Neural progenitor cell (in vitro differentiated cells): ENCODE results near the gene INMT. TPM values are rescaled to one million over a fixed set of nuclear protein-coding genes. Genes with fewer than 3 reads are reported as not detected.

ENCODE experiments used
- DNase-seq: peaks from one replicate; pipeline ENCODE4 v3.0.0-alpha.2; 2016; ENCODE audit warnings: low spot score
- H2AFZ ChIP-seq: fragments of 200-600 bp; sonication (generic); replicated peaks from 2 replicates; pipeline ENCODE4 v1.6.1; 2016; ENCODE audit warnings: antibody characterized with exemption
- H3F3A ChIP-seq: fragments of 200-600 bp; sonication (generic); 2 replicates; pipeline ENCODE4 v1.6.1; 2016; ENCODE audit warnings: antibody characterized with exemption, low read depth
- H3K27ac ChIP-seq: fragments of 200-600 bp; sonication (generic); 2 replicates; pipeline ENCODE4 v1.5.1; 2016; ENCODE audit warnings: mild to moderate bottlenecking
- H3K27me3 ChIP-seq: fragments of 200-600 bp; sonication (generic); 2 replicates; pipeline ENCODE4 v1.6.1; 2016; ENCODE audit warnings: mild to moderate bottlenecking, moderate library complexity
- H3K36me3 ChIP-seq: fragments of 200-600 bp; sonication (generic); 2 replicates; pipeline ENCODE4 v1.5.1; 2016
- H3K4me1 ChIP-seq: fragments of 200-600 bp; sonication (generic); 2 replicates; pipeline ENCODE4 v1.6.1; 2016; ENCODE audit warnings: mixed run types
- H3K4me2 ChIP-seq: fragments of 200-600 bp; sonication (generic); 2 replicates; pipeline ENCODE4 v1.6.1; 2016
- H3K4me3 ChIP-seq: fragments of 200-600 bp; sonication (generic); 2 replicates; pipeline ENCODE4 v1.5.1; 2016
- H3K79me2 ChIP-seq: fragments of 200-600 bp; sonication (generic); 2 replicates; pipeline ENCODE4 v1.6.1; 2016; ENCODE audit warnings: low read depth
- H3K9ac ChIP-seq: fragments of 200-600 bp; sonication (generic); 2 replicates; pipeline ENCODE4 v1.6.1; 2016
- H3K9me3 ChIP-seq: fragments of 200-600 bp; sonication (generic); 2 replicates; pipeline ENCODE4 v1.5.1; 2016; ENCODE audit warnings: low read depth
- H4K20me1 ChIP-seq: fragments of 200-600 bp; sonication (generic); 2 replicates; pipeline ENCODE4 v1.6.1; 2016; ENCODE audit warnings: low read depth
- H3K27ac Mint-ChIP-seq: 3 replicates; pipeline ENCODE4 v1.8.0; 2021; ENCODE audit warnings: mixed read lengths
- H3K27me3 Mint-ChIP-seq: 2 replicates; pipeline ENCODE4 v1.8.0; 2022; ENCODE audit warnings: low read depth, mild to moderate bottlenecking, inconsistent platforms, moderate library complexity, mixed read lengths; ENCODE audit not compliant: insufficient read depth
- H3K36me3 Mint-ChIP-seq: 3 replicates; pipeline ENCODE4 v1.8.0; 2021; ENCODE audit warnings: mixed read lengths
- H3K4me1 Mint-ChIP-seq: 3 replicates; pipeline ENCODE4 v1.8.0; 2021; ENCODE audit warnings: mixed read lengths
- H3K4me3 Mint-ChIP-seq: 3 replicates; pipeline ENCODE4 v1.8.0; 2021; ENCODE audit warnings: mild to moderate bottlenecking, moderate library complexity, mixed read lengths
- H3K9me3 Mint-ChIP-seq: 3 replicates; pipeline ENCODE4 v1.8.0; 2020; ENCODE audit warnings: mixed read lengths
- EZH2 ChIP-seq: fragments of 200-600 bp; sonication (generic); IDR thresholded peaks from 2 replicates; pipeline ENCODE4 v1.6.1; 2017; ENCODE audit warnings: antibody characterized with exemption, mild to moderate bottlenecking, moderate library complexity
- EZH2phosphoT487 ChIP-seq: fragments of 200-600 bp; sonication (generic); IDR thresholded peaks from 2 replicates; pipeline ENCODE4 v1.6.1; 2017; ENCODE audit warnings: antibody characterized with exemption
- total RNA-seq: library from RNA; depleted of rRNA; stranded (reverse); fragments of >200 nt; gene quantifications from 2 replicates; pipeline ENCODE4 v1.2.3, GENCODE V29; 2015; ENCODE audit warnings: low replicate concordance
- TF ChIP-seq, protein P1 (sequence below): fragments of 200-600 bp; sonication (generic); IDR thresholded peaks from 2 replicates; pipeline ENCODE4 v1.5.1; 2017; ENCODE audit warnings: antibody characterized with exemption, mild to moderate bottlenecking

The INMT gene
- total RNA-seq, 1 donor from 2014 or later = 5.0 TPM

DNA sequence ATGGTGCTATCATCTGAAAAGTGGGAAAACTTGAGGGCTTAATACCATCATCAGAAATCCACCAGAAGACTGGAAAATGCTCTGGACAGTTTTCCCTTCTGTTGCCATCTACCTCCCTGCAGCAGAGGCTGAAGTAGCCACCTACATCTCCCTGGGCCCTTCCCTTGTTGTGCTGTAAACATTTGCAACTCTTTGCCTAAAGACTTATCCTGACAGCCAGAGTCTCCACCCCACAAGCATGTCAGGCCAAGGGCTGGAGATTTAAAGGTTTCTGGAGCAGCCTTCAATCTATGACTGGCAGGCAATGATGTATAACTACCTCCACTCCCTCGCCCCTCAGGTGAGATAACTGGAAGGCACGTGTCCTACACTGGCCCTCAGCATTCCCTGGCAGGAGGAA lies 29.7 kb upstream of the INMT start:
- peaks cover 13% of the 10 kb centered on the region for H3F3A ChIP-seq
- no peak overlapping the region for H3K27ac Mint-ChIP-seq
- no peaks in the 10 kb centered on the region for H4K20me1 ChIP-seq
- H3K4me1 Mint-ChIP-seq = peaks cover 4% of the 10 kb centered on the region
- DNase-seq = no peak
- no peak overlapping the region for H3K27ac ChIP-seq
- no peak overlapping the region for H3K4me3 ChIP-seq
- H3K79me2 ChIP-seq = no peaks in the 10 kb centered on the region
- H3K4me1 ChIP-seq = peaks cover 6% of the 10 kb centered on the region
- H3K4me3 Mint-ChIP-seq = no peak overlapping the region
- H2AFZ ChIP-seq = no peak overlapping the region
- H3K9ac ChIP-seq = no peak overlapping the region
- peaks cover 26% of the 10 kb centered on the region for H3K9me3 Mint-ChIP-seq
- H3K27me3 Mint-ChIP-seq = peaks cover 4% of the 10 kb centered on the region
- no peaks in the 10 kb centered on the region for H3K36me3 ChIP-seq
- H3K36me3 Mint-ChIP-seq = peaks cover 2% of the 10 kb centered on the region
- H3K27me3 ChIP-seq = no peaks in the 10 kb centered on the region
- no peaks in the 10 kb centered on the region for H3K9me3 ChIP-seq
- TF ChIP-seq, protein P1, sequence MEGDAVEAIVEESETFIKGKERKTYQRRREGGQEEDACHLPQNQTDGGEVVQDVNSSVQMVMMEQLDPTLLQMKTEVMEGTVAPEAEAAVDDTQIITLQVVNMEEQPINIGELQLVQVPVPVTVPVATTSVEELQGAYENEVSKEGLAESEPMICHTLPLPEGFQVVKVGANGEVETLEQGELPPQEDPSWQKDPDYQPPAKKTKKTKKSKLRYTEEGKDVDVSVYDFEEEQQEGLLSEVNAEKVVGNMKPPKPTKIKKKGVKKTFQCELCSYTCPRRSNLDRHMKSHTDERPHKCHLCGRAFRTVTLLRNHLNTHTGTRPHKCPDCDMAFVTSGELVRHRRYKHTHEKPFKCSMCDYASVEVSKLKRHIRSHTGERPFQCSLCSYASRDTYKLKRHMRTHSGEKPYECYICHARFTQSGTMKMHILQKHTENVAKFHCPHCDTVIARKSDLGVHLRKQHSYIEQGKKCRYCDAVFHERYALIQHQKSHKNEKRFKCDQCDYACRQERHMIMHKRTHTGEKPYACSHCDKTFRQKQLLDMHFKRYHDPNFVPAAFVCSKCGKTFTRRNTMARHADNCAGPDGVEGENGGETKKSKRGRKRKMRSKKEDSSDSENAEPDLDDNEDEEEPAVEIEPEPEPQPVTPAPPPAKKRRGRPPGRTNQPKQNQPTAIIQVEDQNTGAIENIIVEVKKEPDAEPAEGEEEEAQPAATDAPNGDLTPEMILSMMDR = no peak
- no peak for TF ChIP-seq EZH2phosphoT487
- no peak for TF ChIP-seq EZH2
- H3K4me2 ChIP-seq = no peak overlapping the region

DNA sequence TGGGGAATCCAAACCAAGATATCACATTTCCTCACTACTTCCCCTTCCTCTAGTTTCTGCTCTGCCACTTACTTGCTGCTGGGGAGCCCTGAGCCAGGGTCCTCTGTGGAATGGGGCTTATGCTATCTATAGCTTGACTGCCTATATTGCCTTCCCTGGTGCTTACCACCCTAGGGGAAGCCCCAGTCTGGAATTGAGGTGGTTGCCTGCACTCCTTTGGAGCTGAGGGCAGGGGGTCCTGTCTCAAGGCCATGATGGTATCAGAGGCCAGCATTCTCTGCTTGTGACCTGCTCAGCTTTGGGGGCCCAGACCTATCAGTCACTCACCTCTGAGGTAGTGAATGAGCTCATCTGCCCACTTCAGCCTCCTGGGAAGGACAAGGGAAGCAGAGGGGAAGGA lies 29.3 kb upstream of the INMT start:
- Histone ChIP-seq H3K36me3 (no peaks in the 10 kb centered on the region), H2AFZ (no peak overlapping the region), H3K27ac (no peak overlapping the region), H3K4me2 (no peak overlapping the region), H3K9ac (no peak overlapping the region), H3F3A (peaks cover 13% of the 10 kb centered on the region), H4K20me1 (no peaks in the 10 kb centered on the region), H3K79me2 (no peaks in the 10 kb centered on the region), H3K4me3 (no peak overlapping the region), H3K9me3 (no peaks in the 10 kb centered on the region), H3K4me1 (peaks cover 9% of the 10 kb centered on the region), H3K27me3 (no peaks in the 10 kb centered on the region)
- H3K27me3 Mint-ChIP-seq = peaks cover 4% of the 10 kb centered on the region
- no peak overlapping the region for H3K27ac Mint-ChIP-seq
- no peak overlapping the region for H3K4me3 Mint-ChIP-seq
- H3K4me1 Mint-ChIP-seq = peaks cover 4% of the 10 kb centered on the region
- DNase-seq = no peak
- TF ChIP-seq EZH2phosphoT487 (no peak), EZH2 (no peak)
- TF ChIP-seq, protein P1 = no peak
- peaks cover 24% of the 10 kb centered on the region for H3K9me3 Mint-ChIP-seq
- H3K36me3 Mint-ChIP-seq = peaks cover 2% of the 10 kb centered on the region

DNA sequence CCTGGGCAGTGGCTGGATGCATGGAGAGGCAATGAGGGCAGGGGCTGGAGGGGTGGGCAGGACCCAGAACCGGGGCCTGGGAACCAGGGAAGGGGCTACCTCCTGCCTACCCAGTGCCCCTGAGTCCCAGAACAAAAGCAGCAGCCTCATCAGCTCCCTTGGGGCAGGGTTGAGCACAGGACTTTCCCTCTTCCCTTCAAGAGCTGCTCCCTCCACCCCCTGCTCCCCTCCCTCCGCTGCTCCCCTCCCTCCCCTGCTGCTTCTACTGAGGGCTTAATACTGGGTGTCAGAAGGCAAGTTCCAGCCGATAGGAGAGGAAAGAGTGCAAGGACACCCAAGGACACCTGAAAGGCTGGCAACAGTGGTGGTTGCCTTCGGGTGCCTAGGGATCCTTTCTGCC lies 28.2 kb upstream of the INMT start:
- no peak for DNase-seq
- TF ChIP-seq, protein P1 = no peak
- TF ChIP-seq EZH2phosphoT487 (no peak), EZH2 (no peak)
- peaks cover 4% of the 10 kb centered on the region for H3K27me3 Mint-ChIP-seq
- H3K27ac ChIP-seq = no peak overlapping the region
- no peak overlapping the region for H2AFZ ChIP-seq
- H3K36me3 Mint-ChIP-seq = peaks cover 2% of the 10 kb centered on the region
- no peaks in the 10 kb centered on the region for H3K9me3 ChIP-seq
- no peak overlapping the region for H3K9ac ChIP-seq
- H3K27ac Mint-ChIP-seq = no peak overlapping the region
- peaks cover 9% of the 10 kb centered on the region for H3K4me1 ChIP-seq
- no peak overlapping the region for H3K4me3 Mint-ChIP-seq
- H3K4me2 ChIP-seq = no peak overlapping the region
- no peak overlapping the region for H3K4me3 ChIP-seq
- peaks cover 14% of the 10 kb centered on the region for H3K9me3 Mint-ChIP-seq
- H3K4me1 Mint-ChIP-seq = peaks cover 7% of the 10 kb centered on the region
- H3K36me3 ChIP-seq = no peaks in the 10 kb centered on the region
- no peaks in the 10 kb centered on the region for H3K27me3 ChIP-seq
- no peaks in the 10 kb centered on the region for H3K79me2 ChIP-seq
- H3F3A ChIP-seq = peaks cover 13% of the 10 kb centered on the region
- H4K20me1 ChIP-seq = no peaks in the 10 kb centered on the region
